Measurements from ENCODE around the gene FHIT. TPM values are rescaled to one million over a fixed set of nuclear protein-coding genes. Genes with fewer than 3 reads are reported as not detected.

The FHIT gene
- total RNA-seq, 1 donor from 2014 or later, result 5.5 TPM

- DNase-seq (ENCODE audit: low read depth), result peak; percentile 34
These were observed 409.9 kb downstream of the FHIT start for GRCh38 chr3:60841355-60841754.

GRCh38 chr3:60839246-60839645 is 412.0 kb downstream of the FHIT start:
- peak; percentile 18 for DNase-seq (ENCODE audit: low read depth)

GRCh38 chr3:60835796-60836195 is 415.5 kb downstream of the FHIT start:
- no peak for DNase-seq (ENCODE audit: low read depth)

- DNase-seq (ENCODE audit: low read depth), result peak; percentile 22
These were observed 422.2 kb downstream of the FHIT start for GRCh38 chr3:60829058-60829457.

- no peak for DNase-seq (ENCODE audit: low read depth)
These were observed 423.6 kb downstream of the FHIT start for GRCh38 chr3:60827666-60828065.

- no peak for DNase-seq (ENCODE audit: low read depth)
These were observed 424.7 kb downstream of the FHIT start for GRCh38 chr3:60826511-60826910.

- DNase-seq (ENCODE audit: low read depth), result no peak
These were observed 438.8 kb downstream of the FHIT start for GRCh38 chr3:60812502-60812901.

GRCh38 chr3:60810881-60811280 is 440.4 kb downstream of the FHIT start:
- no peak for DNase-seq (ENCODE audit: low read depth)

GRCh38 chr3:60809857-60810610 is 441.2 kb downstream of the FHIT start:
- peak; percentile 79 for DNase-seq (ENCODE audit: low read depth)

GRCh38 chr3:60803216-60804173 is 447.8 kb downstream of the FHIT start:
- no peak for DNase-seq (ENCODE audit: low read depth)

- DNase-seq (ENCODE audit: low read depth), result no peak
These were observed 449.9 kb downstream of the FHIT start for GRCh38 chr3:60801307-60801706.

- no peak for DNase-seq (ENCODE audit: low read depth)
These were observed 452.8 kb downstream of the FHIT start for GRCh38 chr3:60798456-60798855.

- no peak for DNase-seq (ENCODE audit: low read depth)
These were observed 458.9 kb downstream of the FHIT start for GRCh38 chr3:60792249-60792852.

- no peak for DNase-seq (ENCODE audit: low read depth)
These were observed 463.1 kb downstream of the FHIT start for GRCh38 chr3:60788185-60788584.

GRCh38 chr3:60781935-60782334 is 469.3 kb downstream of the FHIT start:
- DNase-seq (ENCODE audit: low read depth), result no peak

- DNase-seq (ENCODE audit: low read depth), result no peak
These were observed 471.6 kb downstream of the FHIT start for GRCh38 chr3:60779637-60780036.

- DNase-seq (ENCODE audit: low read depth), result no peak
These were observed 475.3 kb downstream of the FHIT start for GRCh38 chr3:60775985-60776384.

GRCh38 chr3:60774617-60775016 is 476.6 kb downstream of the FHIT start:
- DNase-seq (ENCODE audit: low read depth), result no peak

- no peak for DNase-seq (ENCODE audit: low read depth)
These were observed 478.7 kb downstream of the FHIT start for GRCh38 chr3:60772584-60772983.

GRCh38 chr3:60771766-60772165 is 479.5 kb downstream of the FHIT start:
- DNase-seq (ENCODE audit: low read depth), result no peak

- DNase-seq (ENCODE audit: low read depth), result no peak
These were observed 480.7 kb downstream of the FHIT start for GRCh38 chr3:60770532-60770931.

- DNase-seq (ENCODE audit: low read depth), result no peak
These were observed 483.7 kb downstream of the FHIT start for GRCh38 chr3:60767536-60767935.

Measured in renal cortical epithelial cell (primary cell).